Urothelium cell line (cell line): ENCODE measurements around the gene PPM1L.

Experiments used
- DNase-seq: peaks from one replicate; pipeline ENCODE4 v3.0.0; 2011; ENCODE audit warnings: low spot score, mixed read lengths
- FAIRE-seq: peaks from 2 replicates; lab custom pipeline; 2011; peaks lifted over from hg19 to GRCh38; lab: Jason Lieb, UNC

Gene PPM1L

DNA sequence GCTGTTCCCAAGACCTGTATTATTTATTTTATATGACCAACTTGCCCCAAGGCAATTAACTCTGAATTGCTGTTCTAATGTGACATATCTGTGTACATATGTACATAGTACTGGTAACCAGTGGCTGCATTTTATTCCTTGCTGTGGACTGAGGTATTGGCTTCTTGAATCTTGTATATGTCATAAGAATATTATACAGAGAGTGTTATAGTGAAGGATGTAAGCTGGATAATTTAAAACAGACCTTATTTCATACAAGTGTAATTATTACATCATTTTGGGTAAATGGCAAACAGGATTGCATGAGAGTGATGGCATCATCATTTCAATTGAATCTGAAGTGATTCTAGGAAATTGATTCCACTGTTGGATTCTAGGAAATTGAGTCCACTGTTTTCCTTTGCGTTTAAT is 316.2 kb downstream of the PPM1L start:
- FAIRE-seq: no peak
- no peak for DNase-seq

DNA sequence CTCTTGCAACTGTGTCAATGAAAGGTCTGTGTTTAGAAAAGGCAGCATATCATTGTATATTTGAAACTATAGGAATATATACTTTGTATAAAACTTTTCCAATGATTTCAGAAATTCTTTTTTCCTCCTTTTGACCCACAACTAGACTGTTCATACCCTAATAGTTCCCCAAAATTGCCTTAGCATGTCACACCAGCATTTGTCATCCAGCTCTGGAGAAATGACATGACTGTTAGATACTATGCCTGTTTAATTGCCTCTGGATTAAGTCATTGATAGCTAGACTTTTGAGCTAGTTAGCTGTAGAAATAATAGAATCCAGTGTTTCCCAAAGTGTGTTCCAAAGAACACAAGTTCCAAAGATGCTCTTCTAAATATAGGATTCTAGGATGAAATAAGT is 316.7 kb downstream of the PPM1L start:
- DNase-seq: no peak
- FAIRE-seq: no peak

DNA sequence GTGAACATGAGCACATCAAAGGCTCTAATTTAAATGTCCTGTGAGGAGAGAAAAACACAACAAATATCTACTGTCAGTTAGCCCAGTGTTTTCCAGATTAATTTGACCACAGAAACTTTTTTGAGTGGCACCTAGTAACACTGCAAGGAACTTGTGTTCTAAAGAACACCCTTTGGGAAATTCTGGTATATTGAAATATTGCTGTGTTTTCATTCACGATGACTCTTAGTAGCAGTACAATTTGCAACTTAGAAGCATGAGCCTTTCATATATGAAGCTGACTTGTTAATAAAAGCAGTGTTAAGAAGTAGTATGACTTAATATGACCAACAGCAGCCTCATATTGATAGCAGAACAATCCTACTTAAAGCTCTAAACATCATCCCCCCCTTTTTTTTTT is 317.1 kb downstream of the PPM1L start:
- FAIRE-seq (no peak), DNase-seq (no peak)

DNA sequence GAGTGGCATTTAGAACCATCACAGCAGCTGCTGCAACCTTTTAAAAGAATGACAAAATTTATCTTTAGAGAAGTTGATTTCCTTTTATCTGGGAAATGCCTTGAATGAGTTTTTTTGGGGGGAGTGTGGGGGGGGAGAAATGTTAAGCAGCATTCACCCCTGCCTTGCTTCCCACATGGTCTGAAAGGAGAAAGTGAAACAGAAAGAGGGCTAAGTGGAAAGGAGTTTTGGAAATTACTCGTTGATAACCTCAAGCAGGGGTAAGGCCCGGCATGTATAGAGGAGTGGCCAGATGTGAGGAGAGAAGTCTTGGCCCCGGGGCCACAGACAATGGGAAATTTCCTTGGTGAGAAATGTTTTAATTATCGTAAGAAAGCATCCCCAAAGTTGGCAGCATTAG is 325.6 kb downstream of the PPM1L start:
- no peak for DNase-seq
- FAIRE-seq: no peak

DNA sequence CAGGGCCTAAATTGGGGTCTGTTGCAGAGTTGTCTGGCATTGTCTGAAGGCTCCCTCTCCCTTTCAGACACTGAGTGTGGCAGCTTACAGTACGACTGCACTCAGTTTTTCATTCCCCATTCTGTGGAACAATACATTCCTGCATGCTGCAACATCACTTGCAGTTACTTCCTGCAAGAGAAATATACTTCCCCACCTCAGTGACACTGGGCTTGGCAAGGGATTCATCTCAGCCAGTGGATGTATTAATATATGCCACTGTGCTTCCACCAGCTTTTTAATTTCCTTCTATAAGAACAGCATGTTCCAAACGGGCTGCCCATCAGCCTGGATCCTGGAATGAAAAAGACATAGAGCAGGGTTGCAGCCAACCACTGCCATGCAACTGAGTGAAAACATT is 326.0 kb downstream of the PPM1L start:
- no peak for FAIRE-seq
- DNase-seq: no peak

DNA sequence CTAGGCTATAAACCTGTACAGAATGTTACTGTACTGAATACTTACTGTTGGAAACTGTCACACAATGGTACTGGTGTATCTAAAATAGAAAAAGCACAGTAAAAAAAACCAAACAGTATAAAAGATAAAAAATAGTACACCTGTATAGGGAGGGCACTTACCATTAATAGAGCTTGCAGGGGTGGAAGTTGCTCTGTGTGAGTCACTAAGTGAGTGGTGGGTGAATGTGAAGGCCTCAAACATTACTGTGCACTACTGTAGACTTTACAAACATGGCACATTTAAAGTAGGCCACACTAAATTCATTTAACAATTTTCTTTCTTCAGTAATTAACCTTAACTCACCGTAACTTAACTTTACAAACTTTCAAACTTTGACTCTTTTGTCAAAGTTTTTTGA is 327.1 kb downstream of the PPM1L start:
- no peak for FAIRE-seq

DNA sequence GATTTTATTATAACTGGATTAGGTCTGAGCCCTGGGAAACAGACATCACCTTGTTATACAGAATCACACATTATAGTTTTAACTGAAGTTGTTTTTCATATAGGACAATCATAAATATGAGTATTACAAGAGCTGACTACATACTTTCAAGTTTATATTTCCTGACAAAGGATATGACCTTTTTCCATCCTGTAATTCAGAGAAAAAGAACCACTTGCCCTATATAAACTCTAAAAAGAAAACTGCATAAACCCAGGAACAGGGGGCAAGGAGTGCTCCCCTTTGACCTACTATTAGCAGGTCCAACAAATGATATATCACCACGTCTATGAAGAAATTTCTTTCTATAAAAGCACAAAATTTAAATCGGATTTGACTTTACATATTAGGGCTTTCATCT is 328.2 kb downstream of the PPM1L start:
- DNase-seq (no peak), FAIRE-seq (no peak)

More for the DNA sequence above, 327.1 kb downstream of the PPM1L start:
- no peak for DNase-seq

DNA sequence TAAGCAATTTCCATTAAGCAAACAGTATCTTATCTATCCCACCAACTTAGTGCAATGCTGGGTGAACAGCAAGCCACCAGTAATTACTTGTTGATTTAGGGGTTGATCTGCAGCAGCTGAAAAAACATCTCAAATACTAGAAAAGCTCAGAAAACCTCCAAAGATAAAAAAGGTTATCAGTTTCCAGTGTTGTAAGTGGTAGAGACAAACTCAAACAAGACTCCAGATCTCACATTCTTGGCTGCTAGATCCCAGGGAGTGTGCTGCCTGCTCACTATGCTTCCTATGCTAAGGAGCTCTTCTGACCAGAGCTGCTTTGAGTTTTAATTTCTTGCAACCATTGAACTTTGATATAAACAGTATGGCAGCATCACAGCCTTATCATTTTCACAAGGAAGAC is 337.9 kb downstream of the PPM1L start:
- no peak for FAIRE-seq
- DNase-seq: no peak

DNA sequence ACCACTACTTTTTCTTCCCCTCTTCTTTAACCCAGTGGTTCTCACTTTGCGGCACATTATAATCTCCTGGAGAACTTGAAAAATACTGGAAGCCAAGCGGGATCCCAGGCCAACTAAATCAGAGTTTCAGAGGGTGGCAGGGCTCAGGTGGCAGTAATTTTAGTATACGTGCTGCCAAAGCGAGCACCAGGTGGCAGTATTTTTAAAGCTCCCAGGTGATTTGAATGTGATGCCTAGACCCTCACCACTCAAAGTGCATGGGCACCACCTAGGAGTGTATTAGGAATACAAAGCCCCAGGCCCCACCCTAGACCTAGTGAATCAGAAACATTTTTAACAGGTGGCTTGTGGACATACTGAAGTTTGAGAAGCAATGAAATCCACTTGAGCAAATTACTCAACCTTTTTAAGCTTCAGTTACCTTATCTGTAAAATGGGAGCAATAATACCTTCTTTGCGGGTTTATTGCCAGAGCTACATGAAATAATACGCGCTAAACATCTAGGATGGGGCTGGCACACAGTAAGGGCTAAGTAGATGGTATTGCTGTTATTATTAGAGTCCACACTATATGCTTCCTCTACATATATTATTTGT is 340.8 kb downstream of the PPM1L start:
- DNase-seq: peak; percentile 11
- FAIRE-seq: no peak

DNA sequence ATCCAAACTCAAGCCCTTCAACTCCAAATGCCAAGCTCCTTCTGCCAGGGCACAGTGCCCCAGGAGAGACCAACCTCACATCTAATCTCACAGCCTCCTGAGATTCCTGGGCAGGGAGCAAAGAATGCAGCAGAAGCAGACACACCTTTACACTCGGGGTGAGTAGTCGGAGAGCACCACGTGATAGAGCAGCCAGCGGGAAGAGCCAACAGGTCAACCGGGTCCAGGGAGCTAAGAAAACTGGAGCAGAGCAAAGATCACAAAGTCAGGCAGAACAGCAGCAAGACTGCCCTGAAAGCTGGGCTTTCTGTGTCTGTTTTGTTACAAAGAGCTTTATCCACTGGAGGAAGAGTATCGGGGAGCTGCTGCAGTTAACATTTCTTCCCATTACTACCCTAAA is 345.0 kb downstream of the PPM1L start:
- DNase-seq (no peak), FAIRE-seq (no peak)

DNA sequence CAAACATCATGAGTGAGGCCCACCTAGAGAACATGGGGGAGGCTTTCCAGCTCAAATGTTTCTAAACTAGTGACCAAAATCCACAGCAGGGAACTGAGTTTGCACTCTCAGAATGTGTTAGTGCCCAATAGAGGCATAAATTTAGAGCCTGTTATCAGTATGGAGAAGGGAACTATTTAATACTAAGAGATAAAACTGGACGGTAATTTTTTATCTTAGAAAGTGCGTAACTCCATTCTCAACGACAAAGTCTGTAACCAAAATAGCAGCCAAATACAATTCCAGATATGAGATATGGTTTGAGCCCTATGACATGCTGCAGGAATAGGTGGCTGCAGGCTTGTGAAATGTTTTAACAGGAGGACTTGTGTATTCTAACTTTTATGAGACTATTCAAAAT is 345.6 kb downstream of the PPM1L start:
- DNase-seq: no peak
- FAIRE-seq: no peak

DNA sequence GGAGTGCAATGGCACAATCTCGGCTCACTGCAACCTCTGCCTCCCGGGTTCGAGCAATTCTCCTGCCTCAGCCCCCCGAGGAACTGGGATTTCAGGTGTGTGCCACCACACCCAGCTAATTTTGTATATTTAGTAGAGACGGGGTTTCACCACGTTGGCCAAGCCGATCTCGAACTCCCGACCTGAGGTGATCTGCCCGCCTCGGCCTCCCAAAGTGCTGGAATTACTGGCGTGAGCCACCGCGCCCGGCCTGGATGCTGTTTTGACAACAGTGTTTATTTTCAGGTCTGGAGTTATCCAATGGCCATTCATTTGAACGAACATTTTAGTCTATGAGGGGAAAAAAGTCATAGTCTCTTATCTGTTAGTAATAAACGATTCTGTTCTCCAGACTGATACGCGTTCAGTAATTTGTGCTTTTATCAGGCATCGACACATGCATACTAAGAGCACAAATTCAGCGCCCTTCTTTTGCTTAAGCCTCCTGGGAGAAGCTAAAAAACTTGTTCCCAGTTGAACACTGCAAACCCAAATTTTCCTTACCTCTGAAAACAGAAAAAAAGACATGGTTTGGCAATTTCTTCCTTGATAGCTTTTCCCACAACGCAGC is 347.9 kb downstream of the PPM1L start:
- no peak for FAIRE-seq
- DNase-seq: no peak

DNA sequence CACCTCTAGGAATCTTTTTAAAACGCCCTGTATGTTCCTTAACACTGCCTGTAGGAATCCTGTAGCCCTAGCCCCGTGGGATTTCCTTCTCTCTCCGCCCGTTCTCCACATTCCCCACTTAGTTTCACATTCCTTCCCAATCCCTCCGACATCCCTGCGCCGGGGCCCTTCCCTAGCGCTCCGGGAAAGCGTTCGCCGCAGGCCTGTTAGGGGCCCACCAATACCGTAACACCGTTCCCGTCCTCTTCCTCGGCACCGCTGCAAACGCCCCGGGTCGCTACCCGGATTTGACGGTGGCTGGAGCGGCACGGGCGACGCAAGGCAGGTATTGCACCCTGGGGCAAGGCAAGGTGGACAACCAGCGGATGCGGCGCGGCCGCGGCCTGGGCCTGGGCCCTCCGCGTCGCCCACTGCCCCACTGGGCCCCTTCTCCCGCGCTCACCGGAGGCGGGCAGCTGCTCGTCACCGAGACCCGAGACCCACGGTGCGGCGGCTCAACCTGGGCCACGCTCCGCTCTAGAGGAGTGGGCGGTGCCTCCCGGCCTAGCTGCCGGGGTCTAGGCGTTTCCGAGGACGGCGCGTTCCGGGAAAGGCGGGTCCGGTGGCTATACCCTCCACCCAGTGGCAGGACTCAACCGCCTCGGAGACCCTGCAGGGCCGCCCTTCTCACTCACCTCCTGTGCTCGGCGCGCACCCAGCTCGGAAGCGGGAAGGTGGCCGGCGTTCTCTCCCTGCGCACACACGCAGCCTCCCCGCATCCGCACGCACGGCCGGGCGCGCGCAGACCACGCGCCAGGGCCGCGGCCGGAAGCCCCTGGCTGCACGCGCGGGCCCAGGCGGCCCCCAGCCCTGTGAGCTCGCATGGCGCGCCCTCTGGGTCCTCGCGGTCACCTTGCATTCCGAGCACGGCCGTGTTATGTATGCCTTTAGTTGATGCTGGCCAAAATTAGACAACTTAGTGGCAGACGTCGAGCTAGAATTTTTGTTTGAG is 348.8 kb downstream of the PPM1L start, which contains the start of gene B3GALNT1:
Gene B3GALNT1, minus strand, starts transcription at position 789 of the 991 bp plus-strand sequence. CDS start 18,595 bp downstream, outside the sequence.
- no peak for FAIRE-seq
- peak; percentile 54 for DNase-seq

DNA sequence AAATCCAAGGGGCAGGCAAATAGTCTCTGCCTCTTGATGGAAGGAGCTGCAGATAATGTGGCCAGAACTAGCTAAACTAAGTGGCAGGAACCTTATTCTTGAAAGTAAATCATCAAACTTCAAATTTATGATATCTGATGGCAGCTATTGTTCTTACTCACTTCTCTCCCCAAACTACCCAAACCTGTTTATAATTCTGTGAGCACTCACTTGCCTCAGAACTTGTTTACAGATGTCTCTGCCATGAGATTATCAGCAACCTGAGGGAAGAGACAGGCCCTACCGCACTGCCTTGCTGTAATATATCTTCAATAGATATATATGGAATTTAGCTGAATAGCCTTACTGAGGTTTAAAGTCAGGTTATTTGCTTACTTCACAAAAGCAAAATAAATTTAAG is 351.3 kb downstream of the PPM1L start:
- DNase-seq (no peak), FAIRE-seq (no peak)

DNA sequence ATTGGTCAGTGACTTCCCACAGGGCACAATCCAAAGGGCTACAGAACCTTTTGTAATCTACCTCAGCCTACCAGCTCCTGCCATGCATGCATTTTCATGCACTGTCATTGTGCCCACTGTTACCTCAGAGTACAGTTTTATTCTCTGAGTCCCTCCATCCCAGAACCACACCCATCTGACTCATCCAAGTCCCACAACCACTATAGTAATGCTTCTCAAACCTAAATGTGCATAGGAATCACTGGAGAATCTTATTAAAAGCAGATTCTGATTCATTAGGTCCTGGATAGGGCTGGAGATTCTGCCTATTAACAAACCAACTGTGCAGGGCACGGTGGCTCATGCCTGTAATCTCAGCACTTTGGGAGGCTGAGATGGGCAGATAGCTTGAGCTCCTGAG is 352.8 kb downstream of the PPM1L start:
- no peak for DNase-seq

DNA sequence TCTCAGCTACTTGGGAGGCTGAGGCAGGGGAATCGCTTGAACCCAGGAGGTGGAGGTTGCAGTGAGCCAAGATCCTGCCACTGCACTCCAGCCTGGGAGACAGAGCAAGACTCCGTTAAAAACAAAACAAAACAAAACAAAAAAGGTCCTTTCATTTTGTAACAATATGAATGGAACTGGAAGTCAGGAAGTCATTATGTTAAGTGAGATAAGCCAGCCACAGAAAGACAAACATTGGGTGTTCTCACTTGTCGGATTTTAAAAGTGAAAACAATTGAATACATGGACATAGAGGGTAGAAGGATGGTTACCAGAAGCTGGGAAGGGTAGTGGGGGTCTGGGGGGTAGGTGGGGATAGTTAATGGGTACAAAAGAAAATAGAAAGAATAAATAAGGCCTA is 361.6 kb downstream of the PPM1L start:
- DNase-seq (no peak), FAIRE-seq (no peak)

More for the DNA sequence above, 352.8 kb downstream of the PPM1L start:
- FAIRE-seq: no peak

DNA sequence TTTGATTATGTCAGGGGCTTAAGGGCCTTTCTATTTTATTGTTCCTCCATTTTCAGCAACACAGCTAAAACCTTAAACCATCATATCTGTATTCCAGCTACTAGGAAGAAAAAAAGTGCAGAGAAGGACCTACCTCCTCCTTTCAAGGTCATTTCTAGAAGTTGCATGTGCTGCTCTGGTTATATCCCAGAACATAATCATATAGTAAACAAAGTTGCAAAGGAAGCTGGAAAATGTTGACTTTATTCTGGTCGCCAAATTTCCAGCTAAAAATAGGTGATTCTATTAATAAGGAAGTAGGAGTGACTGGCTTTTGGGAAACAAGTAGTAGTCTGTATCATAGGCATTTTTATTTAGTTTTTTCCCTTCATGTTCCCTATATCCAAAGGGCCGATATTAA is 370.5 kb downstream of the PPM1L start:
- FAIRE-seq (no peak), DNase-seq (no peak)
